GM19395 (cell line): ENCODE data around the gene MYOZ3.

ENCODE experiments used
- ATAC-seq: cut with Tn5 transposase; IDR thresholded peaks from one replicate; pipeline ENCODE4 v1.9.1; 2021; ENCODE audit warnings: mild to moderate bottlenecking, moderate library complexity; ENCODE audit not compliant: unreplicated experiment

The MYOZ3 gene

GRCh38 chr5:150661086-150661485 lies at the start of gene MYOZ3:
TSS of gene MYOZ3 (plus strand) at chr5:150661251. CDS start at chr5:150662942, 1,691 bp downstream.
- ATAC-seq: no peak

- ATAC-seq: no peak
These were observed 48.6 kb upstream of the MYOZ3 start for GRCh38 chr5:150612405-150612804.

GRCh38 chr5:150612905-150613670 lies 48.0 kb upstream of the MYOZ3 start:
- ATAC-seq: no peak

GRCh38 chr5:150613991-150614660 lies 46.9 kb upstream of the MYOZ3 start:
- ATAC-seq: no peak

- ATAC-seq: no peak
These were observed 46.4 kb upstream of the MYOZ3 start for GRCh38 chr5:150614661-150615060.

GRCh38 chr5:150615141-150615699 lies 45.8 kb upstream of the MYOZ3 start:
- ATAC-seq: no peak

- ATAC-seq: no peak
These were observed 45.0 kb upstream of the MYOZ3 start for GRCh38 chr5:150616024-150616470.

- ATAC-seq: no peak
These were observed 44.5 kb upstream of the MYOZ3 start for GRCh38 chr5:150616506-150616905.

- ATAC-seq: no peak
These were observed 42.9 kb upstream of the MYOZ3 start for GRCh38 chr5:150618163-150618562.

- no peak for ATAC-seq
These were observed 42.3 kb upstream of the MYOZ3 start for GRCh38 chr5:150618588-150619281.

- ATAC-seq: no peak
These were observed 41.5 kb upstream of the MYOZ3 start for GRCh38 chr5:150619359-150620230.

- no peak for ATAC-seq
These were observed 39.8 kb upstream of the MYOZ3 start for GRCh38 chr5:150621301-150621700.

- ATAC-seq: no peak
These were observed 38.9 kb upstream of the MYOZ3 start for GRCh38 chr5:150622157-150622556.

GRCh38 chr5:150623152-150623877 lies 37.7 kb upstream of the MYOZ3 start:
- no peak for ATAC-seq

- ATAC-seq: no peak
These were observed 37.2 kb upstream of the MYOZ3 start for GRCh38 chr5:150623878-150624216.

GRCh38 chr5:150624334-150625163 lies 36.5 kb upstream of the MYOZ3 start:
- ATAC-seq: peak; percentile 34

GRCh38 chr5:150625164-150625535 lies 35.9 kb upstream of the MYOZ3 start:
- ATAC-seq: no peak

GRCh38 chr5:150625831-150626746 lies 35.0 kb upstream of the MYOZ3 start:
- ATAC-seq: peak; percentile 47
